WTC11 (cell line): Measurements from ENCODE around the gene CNTLN. TPM values are rescaled to one million over a fixed set of nuclear protein-coding genes. Genes with fewer than 3 reads are reported as not detected.

ENCODE experiments used
- ATAC-seq: fragments of 200-7000 bp; cut with Tn5 transposase; 2 replicates; pipeline ENCODE4 v1.10.0; 2021; ENCODE audit warnings: mild to moderate bottlenecking, moderate library complexity
- CTCF ChIA-PET: fragments of 300-600 bp; sonication (Branson Sonifier 250); formaldehyde crosslinking; loops from one replicate; lab custom pipeline; 2021; ENCODE audit warnings: antibody characterized with exemption; lab: Charles Lee
- POLR2A ChIA-PET: fragments of 350-600 bp; sonication (Branson Sonifier 250); formaldehyde crosslinking; loops from one replicate; lab custom pipeline; 2021; ENCODE audit warnings: antibody characterized with exemption; lab: Charles Lee
- DNase-seq: peaks from one replicate; pipeline ENCODE4 v3.0.0; 2021; ENCODE audit warnings: low spot score
- H3K27ac Mint-ChIP-seq: 2 replicates; pipeline ENCODE4 v1.8.0; 2021; ENCODE audit warnings: mixed read lengths
- H3K27me3 Mint-ChIP-seq: 2 replicates; pipeline ENCODE4 v1.8.0; 2021; ENCODE audit warnings: low read depth, mild to moderate bottlenecking, moderate library complexity, mixed read lengths
- H3K36me3 Mint-ChIP-seq: 2 replicates; pipeline ENCODE4 v1.8.0; 2021; ENCODE audit warnings: mixed read lengths
- H3K4me1 Mint-ChIP-seq: 2 replicates; pipeline ENCODE4 v1.8.0; 2022; ENCODE audit warnings: mixed read lengths
- H3K4me3 Mint-ChIP-seq: 2 replicates; pipeline ENCODE4 v1.8.0; 2021; ENCODE audit warnings: mild to moderate bottlenecking, moderate library complexity, mixed read lengths
- H3K9me3 Mint-ChIP-seq: 2 replicates; pipeline ENCODE4 v1.8.0; 2021; ENCODE audit warnings: mixed read lengths
- CREB1 ChIP-seq: sonication (generic); formaldehyde crosslinking; IDR thresholded peaks from 2 replicates; pipeline ENCODE4 v1.8.0; 2023; ENCODE audit warnings: mild to moderate bottlenecking, missing genetic modification reagents
- ETV6 ChIP-seq: sonication (generic); formaldehyde crosslinking; IDR thresholded peaks from 2 replicates; pipeline ENCODE4 v1.8.1; 2022; ENCODE audit warnings: mild to moderate bottlenecking, missing genetic modification reagents
- FOXK1 ChIP-seq: sonication (generic); formaldehyde crosslinking; IDR thresholded peaks from 2 replicates; pipeline ENCODE4 v1.8.0; 2022; ENCODE audit warnings: mild to moderate bottlenecking, moderate library complexity, missing genetic modification reagents
- JAZF1 ChIP-seq: fragments of 250-450 bp; sonication (Bioruptor Pico); IDR thresholded peaks from 2 replicates; pipeline ENCODE4 v1.9.0; 2021; ENCODE audit warnings: moderate library complexity, mild to moderate bottlenecking, inconsistent platforms
- NR3C1 ChIP-seq: sonication (generic); formaldehyde crosslinking; conservative IDR thresholded peaks from 2 replicates; pipeline ENCODE4 v1.8.1; 2023; ENCODE audit warnings: low read depth, mild to moderate bottlenecking, missing genetic modification reagents
- OVOL2 ChIP-seq: fragments of 250-450 bp; sonication (Bioruptor Pico); IDR thresholded peaks from 2 replicates; pipeline ENCODE4 v1.9.0; 2021; ENCODE audit warnings: mild to moderate bottlenecking, borderline replicate concordance
- RORB ChIP-seq: fragments of 250-450 bp; sonication (Bioruptor Pico); IDR thresholded peaks from 2 replicates; pipeline ENCODE4 v1.9.0; 2021; ENCODE audit warnings: mild to moderate bottlenecking
- SMAD3 ChIP-seq: sonication (generic); formaldehyde crosslinking; IDR thresholded peaks from 2 replicates; pipeline ENCODE4 v1.8.0; 2022; ENCODE audit warnings: missing genetic modification reagents, mild to moderate bottlenecking, borderline replicate concordance
- SOX15 ChIP-seq: fragments of 250-450 bp; sonication (Bioruptor Pico); IDR thresholded peaks from 2 replicates; pipeline ENCODE4 v1.9.0; 2021; ENCODE audit warnings: mild to moderate bottlenecking
- TEAD1 ChIP-seq: sonication (generic); formaldehyde crosslinking; IDR thresholded peaks from 2 replicates; pipeline ENCODE4 v1.8.0; 2022; ENCODE audit warnings: mild to moderate bottlenecking, missing genetic modification reagents
- ZNF121 ChIP-seq: sonication (generic); formaldehyde crosslinking; IDR thresholded peaks from 2 replicates; pipeline ENCODE4 v1.8.0; 2023; ENCODE audit warnings: missing genetic modification reagents
- ZNF263 ChIP-seq: sonication (generic); formaldehyde crosslinking; IDR thresholded peaks from 2 replicates; pipeline ENCODE4 v1.8.1; 2022; ENCODE audit warnings: low read depth, mild to moderate bottlenecking, moderate library complexity, missing genetic modification reagents
- total RNA-seq: library from RNA; stranded (reverse); gene quantifications from 3 replicates; pipeline ENCODE4 v1.2.3, GENCODE V29; 2021
- TF ChIP-seq, protein P1 (sequence below): sonication (generic); formaldehyde crosslinking; IDR thresholded peaks from 2 replicates; pipeline ENCODE4 v1.8.1; 2023; ENCODE audit warnings: mild to moderate bottlenecking, missing genetic modification reagents, moderate library complexity
- TF ChIP-seq, protein P2 (sequence below): sonication (generic); formaldehyde crosslinking; IDR thresholded peaks from 2 replicates; pipeline ENCODE4 v1.8.0; 2022; ENCODE audit warnings: mild to moderate bottlenecking, missing genetic modification reagents
- TF ChIP-seq, protein P3 (sequence below): sonication (generic); formaldehyde crosslinking; IDR thresholded peaks from 2 replicates; pipeline ENCODE4 v1.8.0; 2023; ENCODE audit warnings: missing genetic modification reagents
- TF ChIP-seq, protein P4 (sequence below): fragments of 250-450 bp; sonication (Bioruptor Pico); IDR thresholded peaks from 2 replicates; pipeline ENCODE4 v1.8.0; 2021; ENCODE audit warnings: mild to moderate bottlenecking
- TF ChIP-seq, protein P5 (sequence below): sonication (generic); formaldehyde crosslinking; IDR thresholded peaks from 2 replicates; pipeline ENCODE4 v1.8.1; 2022; ENCODE audit warnings: missing genetic modification reagents, borderline replicate concordance
- TF ChIP-seq, protein P6 (sequence below): sonication (generic); formaldehyde crosslinking; IDR thresholded peaks from 2 replicates; pipeline ENCODE4 v1.8.1; 2022; ENCODE audit warnings: mild to moderate bottlenecking, moderate library complexity, missing genetic modification reagents
- TF ChIP-seq, protein P7 (sequence below): sonication (generic); formaldehyde crosslinking; IDR thresholded peaks from 2 replicates; pipeline ENCODE4 v1.8.1; 2023; ENCODE audit warnings: mild to moderate bottlenecking, missing genetic modification reagents, borderline replicate concordance

The CNTLN gene
- total RNA-seq, 1 experiment from 2014 or later, result 13.4 TPM

DNA sequence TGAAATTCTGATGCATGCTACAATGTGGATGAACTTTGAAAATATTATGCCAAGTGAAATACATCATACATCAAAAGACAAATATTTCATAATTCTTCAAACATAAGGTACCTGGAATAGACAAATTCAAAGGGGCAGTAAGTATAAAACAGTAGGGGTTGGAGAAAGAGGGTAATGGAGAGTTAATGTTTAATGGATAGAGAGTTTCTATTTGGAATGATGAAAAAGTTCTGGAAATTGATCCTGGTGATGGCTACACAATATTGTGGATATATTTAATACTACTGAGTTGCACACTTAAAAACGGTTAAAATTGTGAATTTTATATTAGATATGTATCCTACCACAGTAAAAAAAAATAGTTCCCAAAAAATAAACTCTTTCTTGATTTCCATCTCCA, 14.6 kb upstream of the CNTLN start (continued):
- TF ChIP-seq TEAD1 (CRISPR knock-in tag) (no peak), FOXK1 (no peak), NR3C1 (CRISPR knock-in tag) (no peak)
- TF ChIP-seq, protein P1, sequence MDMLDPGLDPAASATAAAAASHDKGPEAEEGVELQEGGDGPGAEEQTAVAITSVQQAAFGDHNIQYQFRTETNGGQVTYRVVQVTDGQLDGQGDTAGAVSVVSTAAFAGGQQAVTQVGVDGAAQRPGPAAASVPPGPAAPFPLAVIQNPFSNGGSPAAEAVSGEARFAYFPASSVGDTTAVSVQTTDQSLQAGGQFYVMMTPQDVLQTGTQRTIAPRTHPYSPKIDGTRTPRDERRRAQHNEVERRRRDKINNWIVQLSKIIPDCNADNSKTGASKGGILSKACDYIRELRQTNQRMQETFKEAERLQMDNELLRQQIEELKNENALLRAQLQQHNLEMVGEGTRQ (CRISPR knock-in tag), result no peak
- TF ChIP-seq, protein P2, sequence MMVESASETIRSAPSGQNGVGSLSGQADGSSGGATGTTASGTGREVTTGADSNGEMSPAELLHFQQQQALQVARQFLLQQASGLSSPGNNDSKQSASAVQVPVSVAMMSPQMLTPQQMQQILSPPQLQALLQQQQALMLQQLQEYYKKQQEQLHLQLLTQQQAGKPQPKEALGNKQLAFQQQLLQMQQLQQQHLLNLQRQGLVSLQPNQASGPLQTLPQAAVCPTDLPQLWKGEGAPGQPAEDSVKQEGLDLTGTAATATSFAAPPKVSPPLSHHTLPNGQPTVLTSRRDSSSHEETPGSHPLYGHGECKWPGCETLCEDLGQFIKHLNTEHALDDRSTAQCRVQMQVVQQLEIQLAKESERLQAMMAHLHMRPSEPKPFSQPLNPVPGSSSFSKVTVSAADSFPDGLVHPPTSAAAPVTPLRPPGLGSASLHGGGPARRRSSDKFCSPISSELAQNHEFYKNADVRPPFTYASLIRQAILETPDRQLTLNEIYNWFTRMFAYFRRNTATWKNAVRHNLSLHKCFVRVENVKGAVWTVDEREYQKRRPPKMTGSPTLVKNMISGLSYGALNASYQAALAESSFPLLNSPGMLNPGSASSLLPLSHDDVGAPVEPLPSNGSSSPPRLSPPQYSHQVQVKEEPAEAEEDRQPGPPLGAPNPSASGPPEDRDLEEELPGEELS (CRISPR knock-in tag), result no peak

DNA sequence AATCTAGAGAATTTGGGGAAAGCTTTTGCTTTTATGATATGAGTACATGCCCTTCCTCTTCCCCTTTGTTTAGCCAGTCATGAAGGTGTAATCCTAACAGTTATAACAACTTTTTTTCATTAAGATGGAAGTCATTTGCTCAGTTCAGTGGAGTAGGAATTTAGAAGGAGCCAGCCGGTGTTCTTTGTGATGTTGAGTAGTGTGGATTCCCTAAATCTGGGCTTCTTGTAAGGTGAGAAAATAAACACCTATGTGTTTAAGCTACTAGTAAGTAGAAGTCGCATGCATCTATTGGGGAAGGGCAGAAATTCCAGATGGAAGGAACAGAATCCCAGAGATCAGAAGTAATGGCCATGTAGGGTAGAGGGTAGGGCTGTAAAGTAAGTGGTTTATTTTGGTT, 13.6 kb upstream of the CNTLN start:
- no peaks in the 10 kb centered on the region for H3K36me3 Mint-ChIP-seq
- CTCF ChIA-PET, result interaction anchor here (0.6 to 0.7 kb wide), 2 partner anchors 58 to 209 kb away, joined by 3 read pairs; no protein-coding TSS in a partner anchor
- DNase-seq, result no peak

DNA sequence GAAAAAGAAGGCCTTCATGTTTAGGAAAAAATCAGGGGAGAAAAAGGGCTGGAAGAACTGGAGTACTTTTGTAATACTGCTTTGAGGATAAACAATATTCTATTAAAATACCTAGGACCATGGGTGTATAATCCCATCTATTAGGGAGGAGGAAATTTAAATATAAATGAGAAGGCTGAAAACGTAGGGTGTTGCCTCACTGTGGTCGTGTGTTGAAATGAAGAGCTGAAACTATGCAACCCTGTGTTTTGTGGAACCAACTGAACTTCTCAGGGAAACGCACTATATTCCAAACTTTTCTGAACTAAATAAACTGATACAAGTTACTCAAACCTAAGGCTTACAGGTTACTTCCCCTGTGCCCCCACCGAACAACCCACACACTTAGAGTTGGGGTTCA, 4.5 kb upstream of the CNTLN start:
- DNase-seq (no peak), ATAC-seq (no peak)
- no peaks in the 10 kb centered on the region for H3K36me3 Mint-ChIP-seq
- H3K27ac Mint-ChIP-seq, result no peak overlapping the region
- no peaks in the 10 kb centered on the region for H3K9me3 Mint-ChIP-seq
- H3K4me1 Mint-ChIP-seq, result peaks cover 12% of the 10 kb centered on the region
- POLR2A ChIA-PET, result no interaction called here
- CTCF ChIA-PET, result interaction anchor here (1.3 kb wide), 1 partner anchor 13 kb away, joined by 3 read pairs; no protein-coding TSS in a partner anchor
- H3K4me3 Mint-ChIP-seq, result no peak overlapping the region
- H3K27me3 Mint-ChIP-seq, result peaks cover 18% of the 10 kb centered on the region
- TF ChIP-seq, protein P3, sequence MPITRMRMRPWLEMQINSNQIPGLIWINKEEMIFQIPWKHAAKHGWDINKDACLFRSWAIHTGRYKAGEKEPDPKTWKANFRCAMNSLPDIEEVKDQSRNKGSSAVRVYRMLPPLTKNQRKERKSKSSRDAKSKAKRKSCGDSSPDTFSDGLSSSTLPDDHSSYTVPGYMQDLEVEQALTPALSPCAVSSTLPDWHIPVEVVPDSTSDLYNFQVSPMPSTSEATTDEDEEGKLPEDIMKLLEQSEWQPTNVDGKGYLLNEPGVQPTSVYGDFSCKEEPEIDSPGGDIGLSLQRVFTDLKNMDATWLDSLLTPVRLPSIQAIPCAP (CRISPR knock-in tag), result no peak
- no peak for TF ChIP-seq ZNF263 (CRISPR knock-in tag)
- TF ChIP-seq, protein P4, sequence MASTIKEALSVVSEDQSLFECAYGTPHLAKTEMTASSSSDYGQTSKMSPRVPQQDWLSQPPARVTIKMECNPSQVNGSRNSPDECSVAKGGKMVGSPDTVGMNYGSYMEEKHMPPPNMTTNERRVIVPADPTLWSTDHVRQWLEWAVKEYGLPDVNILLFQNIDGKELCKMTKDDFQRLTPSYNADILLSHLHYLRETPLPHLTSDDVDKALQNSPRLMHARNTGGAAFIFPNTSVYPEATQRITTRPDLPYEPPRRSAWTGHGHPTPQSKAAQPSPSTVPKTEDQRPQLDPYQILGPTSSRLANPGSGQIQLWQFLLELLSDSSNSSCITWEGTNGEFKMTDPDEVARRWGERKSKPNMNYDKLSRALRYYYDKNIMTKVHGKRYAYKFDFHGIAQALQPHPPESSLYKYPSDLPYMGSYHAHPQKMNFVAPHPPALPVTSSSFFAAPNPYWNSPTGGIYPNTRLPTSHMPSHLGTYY (CRISPR knock-in tag), result no peak
- TF ChIP-seq OVOL2, result no peak
- TF ChIP-seq, protein P1 (CRISPR knock-in tag), result no peak
- TF ChIP-seq RORB (CRISPR knock-in tag), result no peak
- no peak for TF ChIP-seq ETV6 (CRISPR knock-in tag)
- no peak for TF ChIP-seq ZNF121
- TF ChIP-seq, protein P5, sequence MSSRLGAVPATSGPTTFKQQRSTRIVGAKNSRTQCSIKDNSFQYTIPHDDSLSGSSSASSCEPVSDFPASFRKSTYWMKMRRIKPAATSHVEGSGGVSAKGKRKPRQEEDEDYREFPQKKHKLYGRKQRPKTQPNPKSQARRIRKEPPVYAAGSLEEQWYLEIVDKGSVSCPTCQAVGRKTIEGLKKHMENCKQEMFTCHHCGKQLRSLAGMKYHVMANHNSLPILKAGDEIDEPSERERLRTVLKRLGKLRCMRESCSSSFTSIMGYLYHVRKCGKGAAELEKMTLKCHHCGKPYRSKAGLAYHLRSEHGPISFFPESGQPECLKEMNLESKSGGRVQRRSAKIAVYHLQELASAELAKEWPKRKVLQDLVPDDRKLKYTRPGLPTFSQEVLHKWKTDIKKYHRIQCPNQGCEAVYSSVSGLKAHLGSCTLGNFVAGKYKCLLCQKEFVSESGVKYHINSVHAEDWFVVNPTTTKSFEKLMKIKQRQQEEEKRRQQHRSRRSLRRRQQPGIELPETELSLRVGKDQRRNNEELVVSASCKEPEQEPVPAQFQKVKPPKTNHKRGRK, result no peak
- TF ChIP-seq SMAD3 (CRISPR knock-in tag), result no peak
- TF ChIP-seq JAZF1 (CRISPR knock-in tag), result no peak
- no peak for TF ChIP-seq SOX15
- TF ChIP-seq, protein P6, sequence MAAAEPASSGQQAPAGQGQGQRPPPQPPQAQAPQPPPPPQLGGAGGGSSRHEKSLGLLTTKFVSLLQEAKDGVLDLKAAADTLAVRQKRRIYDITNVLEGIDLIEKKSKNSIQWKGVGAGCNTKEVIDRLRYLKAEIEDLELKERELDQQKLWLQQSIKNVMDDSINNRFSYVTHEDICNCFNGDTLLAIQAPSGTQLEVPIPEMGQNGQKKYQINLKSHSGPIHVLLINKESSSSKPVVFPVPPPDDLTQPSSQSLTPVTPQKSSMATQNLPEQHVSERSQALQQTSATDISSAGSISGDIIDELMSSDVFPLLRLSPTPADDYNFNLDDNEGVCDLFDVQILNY, result no peak

More for the DNA sequence above, 13.6 kb upstream of the CNTLN start:
- Mint-ChIP-seq H3K27me3 (peaks cover 3% of the 10 kb centered on the region), H3K4me1 (peaks cover 21% of the 10 kb centered on the region), H3K9me3 (no peaks in the 10 kb centered on the region), H3K27ac (no peak overlapping the region), H3K4me3 (no peak overlapping the region)
- TF ChIP-seq, protein P7, sequence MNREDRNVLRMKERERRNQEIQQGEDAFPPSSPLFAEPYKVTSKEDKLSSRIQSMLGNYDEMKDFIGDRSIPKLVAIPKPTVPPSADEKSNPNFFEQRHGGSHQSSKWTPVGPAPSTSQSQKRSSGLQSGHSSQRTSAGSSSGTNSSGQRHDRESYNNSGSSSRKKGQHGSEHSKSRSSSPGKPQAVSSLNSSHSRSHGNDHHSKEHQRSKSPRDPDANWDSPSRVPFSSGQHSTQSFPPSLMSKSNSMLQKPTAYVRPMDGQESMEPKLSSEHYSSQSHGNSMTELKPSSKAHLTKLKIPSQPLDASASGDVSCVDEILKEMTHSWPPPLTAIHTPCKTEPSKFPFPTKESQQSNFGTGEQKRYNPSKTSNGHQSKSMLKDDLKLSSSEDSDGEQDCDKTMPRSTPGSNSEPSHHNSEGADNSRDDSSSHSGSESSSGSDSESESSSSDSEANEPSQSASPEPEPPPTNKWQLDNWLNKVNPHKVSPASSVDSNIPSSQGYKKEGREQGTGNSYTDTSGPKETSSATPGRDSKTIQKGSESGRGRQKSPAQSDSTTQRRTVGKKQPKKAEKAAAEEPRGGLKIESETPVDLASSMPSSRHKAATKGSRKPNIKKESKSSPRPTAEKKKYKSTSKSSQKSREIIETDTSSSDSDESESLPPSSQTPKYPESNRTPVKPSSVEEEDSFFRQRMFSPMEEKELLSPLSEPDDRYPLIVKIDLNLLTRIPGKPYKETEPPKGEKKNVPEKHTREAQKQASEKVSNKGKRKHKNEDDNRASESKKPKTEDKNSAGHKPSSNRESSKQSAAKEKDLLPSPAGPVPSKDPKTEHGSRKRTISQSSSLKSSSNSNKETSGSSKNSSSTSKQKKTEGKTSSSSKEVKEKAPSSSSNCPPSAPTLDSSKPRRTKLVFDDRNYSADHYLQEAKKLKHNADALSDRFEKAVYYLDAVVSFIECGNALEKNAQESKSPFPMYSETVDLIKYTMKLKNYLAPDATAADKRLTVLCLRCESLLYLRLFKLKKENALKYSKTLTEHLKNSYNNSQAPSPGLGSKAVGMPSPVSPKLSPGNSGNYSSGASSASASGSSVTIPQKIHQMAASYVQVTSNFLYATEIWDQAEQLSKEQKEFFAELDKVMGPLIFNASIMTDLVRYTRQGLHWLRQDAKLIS (CRISPR knock-in tag), result no peak
- TF ChIP-seq CREB1 (CRISPR knock-in tag), result no peak
- POLR2A ChIA-PET, result no interaction called here
- ATAC-seq, result peak; percentile 78
